AG20443 (cell line): ENCODE results near the gene PFKP.
A peak's percentile ranks its signal among the peaks of the same experiment; 100 is the strongest.
"Not testable (repeated sequence)": the region's sequence is repeated elsewhere in the genome, so short reads cannot be mapped to it uniquely, and the experiment has no call there.

ENCODE experiments used
- DNase-seq: peaks from one replicate; pipeline ENCODE4 v3.0.0; 2012; ENCODE audit warnings: low spot score, mixed read lengths

The PFKP gene

GRCh38 chr10:3047596-3047995 is 19.8 kb upstream of the PFKP start:
- no peak for DNase-seq

GRCh38 chr10:3048119-3049019 is 19.0 kb upstream of the PFKP start:
- DNase-seq = peak; percentile 70

- DNase-seq = no peak
Observed at GRCh38 chr10:3051692-3052091, 15.7 kb upstream of the PFKP start.

GRCh38 chr10:3053155-3053554 is 14.2 kb upstream of the PFKP start:
- no peak for DNase-seq

- DNase-seq = no peak
Observed at GRCh38 chr10:3054183-3054850, 13.0 kb upstream of the PFKP start.

GRCh38 chr10:3054851-3055199 is 12.5 kb upstream of the PFKP start:
- no peak for DNase-seq

- DNase-seq = no peak
Observed at GRCh38 chr10:3056280-3057037, 10.9 kb upstream of the PFKP start.

- DNase-seq = no peak
Observed at GRCh38 chr10:3057946-3058345, 9.4 kb upstream of the PFKP start.

- DNase-seq = no peak
Observed at GRCh38 chr10:3059974-3060373, 7.4 kb upstream of the PFKP start.

GRCh38 chr10:3060481-3060889 is 6.9 kb upstream of the PFKP start:
- no peak for DNase-seq

GRCh38 chr10:3061323-3061898 is 5.9 kb upstream of the PFKP start:
- not testable (repeated sequence) for DNase-seq

- no peak for DNase-seq
Observed at GRCh38 chr10:3062502-3063186, 4.7 kb upstream of the PFKP start.

GRCh38 chr10:3064423-3064822 is 2.9 kb upstream of the PFKP start:
- no peak for DNase-seq

- no peak for DNase-seq
Observed at GRCh38 chr10:3065622-3066021, 1.7 kb upstream of the PFKP start.

- no peak for DNase-seq
Observed at GRCh38 chr10:3066317-3067117, 831 bp upstream of the PFKP start.

GRCh38 chr10:3067859-3068179 is 471 bp downstream of the PFKP start:
- peak; percentile 16 for DNase-seq

GRCh38 chr10:3068201-3068967 is 1.0 kb downstream of the PFKP start:
- peak; percentile 75 for DNase-seq

GRCh38 chr10:3068968-3069737 is 1.8 kb downstream of the PFKP start:
- DNase-seq = peak; percentile 62

- DNase-seq = no peak
Observed at GRCh38 chr10:3069876-3070275, 2.5 kb downstream of the PFKP start.
